HG03457 (cell line): ENCODE measurements around the gene ONECUT3.

ENCODE experiments used
- ATAC-seq: cut with Tn5 transposase; IDR thresholded peaks from one replicate; pipeline ENCODE4 v1.9.1; 2021; ENCODE audit warnings: moderate number of reproducible peaks; ENCODE audit not compliant: unreplicated experiment

Gene ONECUT3

GRCh38 chr19:1767464-1767933 is 14.2 kb downstream of the ONECUT3 start:
- ATAC-seq, result no peak

- ATAC-seq, result no peak
These were observed 14.9 kb downstream of the ONECUT3 start for GRCh38 chr19:1768248-1768647.

GRCh38 chr19:1768918-1769644 is 15.8 kb downstream of the ONECUT3 start:
- ATAC-seq, result no peak

GRCh38 chr19:1769645-1769985 is 16.3 kb downstream of the ONECUT3 start:
- ATAC-seq, result no peak

GRCh38 chr19:1770866-1771576 is 17.7 kb downstream of the ONECUT3 start:
- ATAC-seq, result no peak

GRCh38 chr19:1773184-1773583 is 19.9 kb downstream of the ONECUT3 start:
- ATAC-seq, result no peak

GRCh38 chr19:1774989-1775772 is 21.9 kb downstream of the ONECUT3 start:
- ATAC-seq, result no peak

GRCh38 chr19:1775951-1776605 is 22.8 kb downstream of the ONECUT3 start:
- ATAC-seq, result no peak

GRCh38 chr19:1776606-1777147 is 23.4 kb downstream of the ONECUT3 start:
- no peak for ATAC-seq

- ATAC-seq, result no peak
These were observed 23.8 kb downstream of the ONECUT3 start for GRCh38 chr19:1777149-1777548.

GRCh38 chr19:1779574-1779973 is 26.3 kb downstream of the ONECUT3 start:
- no peak for ATAC-seq

GRCh38 chr19:1780272-1780958 is 27.1 kb downstream of the ONECUT3 start:
- ATAC-seq, result no peak

- ATAC-seq, result no peak
These were observed 29.2 kb downstream of the ONECUT3 start for GRCh38 chr19:1782521-1782920.

GRCh38 chr19:1783354-1783753 is 30.0 kb downstream of the ONECUT3 start:
- no peak for ATAC-seq

GRCh38 chr19:1783874-1784273 is 30.6 kb downstream of the ONECUT3 start:
- ATAC-seq, result no peak

GRCh38 chr19:1785310-1785709 is 32.0 kb downstream of the ONECUT3 start:
- no peak for ATAC-seq

- ATAC-seq, result no peak
These were observed 33.4 kb downstream of the ONECUT3 start for GRCh38 chr19:1786668-1787067.

GRCh38 chr19:1787116-1787515 is 33.8 kb downstream of the ONECUT3 start:
- no peak for ATAC-seq

GRCh38 chr19:1789261-1790041 is 36.1 kb downstream of the ONECUT3 start:
- no peak for ATAC-seq
